GM12878 (cell line): Measurements from ENCODE around the gene RPS16. TPM values are rescaled to one million over a fixed set of nuclear protein-coding genes. Genes with fewer than 3 reads are reported as not detected.

Source experiments
- ATAC-seq: fragments of 200-7000 bp; cut with Tn5 transposase; 3 replicates; pipeline ENCODE4 v1.9.1; 2020; ENCODE audit warnings: mild to moderate bottlenecking, moderate library complexity
- BruUV-seq: library from RNA; stranded (reverse); fragments of 400-500 nt; replicated peaks from 2 replicates; lab custom pipeline; 2021; lab: Mats Ljungman, UMichigan
- CTCF ChIA-PET: fragments of 300-600 bp; sonication (Branson Sonifier 250); formaldehyde crosslinking; extraction: SDS; loops from one replicate; lab custom pipeline; 2021; ENCODE audit warnings: inconsistent platforms; lab: Yijun Ruan, JAX
- POLR2A ChIA-PET: fragments of 350-600 bp; formaldehyde crosslinking; extraction: SDS; loops from one replicate; lab custom pipeline; 2021; ENCODE audit warnings: inconsistent platforms; lab: Charles Lee
- RAD21 ChIA-PET: fragments of 300-600 bp; sonication (Branson Sonifier 250); formaldehyde crosslinking; loops from one replicate; lab custom pipeline; 2023; ENCODE audit warnings: antibody characterized with exemption; ENCODE audit not compliant: unreplicated experiment; lab: Charles Lee
- SMC1A ChIA-PET: fragments of 300-600 bp; sonication (Branson Sonifier 250); formaldehyde crosslinking; loops from one replicate; lab custom pipeline; 2023; ENCODE audit not compliant: unreplicated experiment, uncharacterized antibody; lab: Charles Lee
- DNase-seq: peaks from one replicate; pipeline ENCODE4 v3.0.0-alpha.2; 2011; ENCODE audit warnings: low read depth, low spot score
- FAIRE-seq: peaks from 3 replicates; lab custom pipeline; 2011; peaks lifted over from hg19 to GRCh38; lab: Jason Lieb, UNC
- H2AFZ ChIP-seq: 2 replicates; pipeline ENCODE4 v1.6.0; 2011; ENCODE audit warnings: low read depth, low read length, control low read depth; ENCODE audit not compliant: control insufficient read depth
- H3K27ac ChIP-seq: 2 replicates; pipeline ENCODE4 v1.5.1; 2011; ENCODE audit warnings: control low read depth; ENCODE audit not compliant: control insufficient read depth, insufficient read depth
- H3K27me3 ChIP-seq, 2 experiments: replicated peaks in 1 of 2; 2 replicates each; pipeline versions ENCODE4 v1.6.0 to v1.6.1; 2011; ENCODE audit warnings: low read length in 1 of 2; ENCODE audit not compliant: control insufficient read depth in 2 of 2, insufficient read depth in 2 of 2
- H3K36me3 ChIP-seq, 2 experiments: 2 replicates each; pipeline ENCODE4 v1.5.1; 2011; ENCODE audit warnings: low read length in 1 of 2; ENCODE audit not compliant: control insufficient read depth in 2 of 2, insufficient read depth in 2 of 2
- H3K4me1 ChIP-seq: 2 replicates; pipeline ENCODE4 v1.6.1; 2011; ENCODE audit warnings: mild to moderate bottlenecking, low read length, moderate library complexity, mixed read lengths; ENCODE audit not compliant: control insufficient read depth, insufficient read depth
- H3K4me2 ChIP-seq: 2 replicates; pipeline ENCODE4 v1.6.0; 2011; ENCODE audit warnings: control low read depth; ENCODE audit not compliant: control insufficient read depth, insufficient read depth
- H3K4me3 ChIP-seq: fragments of 200-600 bp; sonication (generic); 2 replicates; pipeline ENCODE4 v1.5.1; 2016
- H3K79me2 ChIP-seq: 2 replicates; pipeline ENCODE4 v1.6.0; 2011; ENCODE audit warnings: low read length; ENCODE audit not compliant: control insufficient read depth, insufficient read depth
- H3K9ac ChIP-seq: 2 replicates; pipeline ENCODE4 v1.8.0; 2011; ENCODE audit warnings: low read length, control low read depth, mixed read lengths; ENCODE audit not compliant: control insufficient read depth, insufficient read depth
- H3K9me3 ChIP-seq: replicated peaks from 3 replicates; pipeline ENCODE4 v1.5.1; 2011; ENCODE audit warnings: mild to moderate bottlenecking, low read length; ENCODE audit not compliant: control insufficient read depth, insufficient read depth
- H4K20me1 ChIP-seq: 2 replicates; pipeline ENCODE4 v1.6.0; 2011; ENCODE audit not compliant: control insufficient read depth, insufficient read depth
- CBX5 ChIP-seq: sonication (generic); IDR thresholded peaks from 2 replicates; pipeline ENCODE4 v1.6.1; 2016; ENCODE audit warnings: low read depth, moderate library complexity, mild to moderate bottlenecking, inconsistent platforms
- CREB1 ChIP-seq: IDR thresholded peaks from 2 replicates; pipeline ENCODE4 v1.6.1; 2012; ENCODE audit warnings: low read depth, mild to moderate bottlenecking, inconsistent platforms
- JUND ChIP-seq: IDR thresholded peaks from 2 replicates; pipeline ENCODE4 v1.6.1; 2012; ENCODE audit warnings: low read depth, mild to moderate bottlenecking, low read length, improper control_type of control experiment, moderate library complexity
- NFYB ChIP-seq: IDR thresholded peaks from 2 replicates; pipeline ENCODE4 v1.6.1; 2011; ENCODE audit warnings: low read depth, mild to moderate bottlenecking, low read length, improper control_type of control experiment, moderate library complexity; ENCODE audit not compliant: insufficient read depth
- SMARCA5 ChIP-seq: fragments of 450-650 bp; IDR thresholded peaks from 2 replicates; pipeline ENCODE4 v1.6.1; 2017; ENCODE audit warnings: mild to moderate bottlenecking
- SRF ChIP-seq, 2 experiments: IDR thresholded peaks; 2 replicates each; pipeline ENCODE4 v1.6.1; 2011; ENCODE audit warnings: low read depth in 2 of 2, low read length in 2 of 2, mild to moderate bottlenecking in 1 of 2, moderate library complexity in 1 of 2
- STAT1 ChIP-seq: fragments of 450-650 bp; conservative IDR thresholded peaks from 2 replicates; pipeline ENCODE4 v1.6.1; 2014; ENCODE audit warnings: antibody characterized with exemption, mild to moderate bottlenecking
- TARDBP ChIP-seq: IDR thresholded peaks from 2 replicates; pipeline ENCODE4 v1.6.1; 2016; ENCODE audit warnings: borderline replicate concordance
- YY1 ChIP-seq: IDR thresholded peaks from 2 replicates; pipeline ENCODE4 v1.6.1; 2011; ENCODE audit warnings: low read depth, mild to moderate bottlenecking, low read length
- WGBS: methylation state at CpG from one replicate; pipeline ENCODE4 v1.1.6; 2016; ENCODE audit warnings: low lambda C conversion rate; ENCODE audit not compliant: insufficient replicate concordance, insufficient coverage; ENCODE audit errors: missing lambda C conversion rate; 5-methylcytosine and 5-hydroxymethylcytosine counted together
- in situ Hi-C: fragments of 300-500 bp; cut with MboI; formaldehyde crosslinking; loops from 9 replicates; pipeline ENCODE4 v1.14.3; 2018; ENCODE audit warnings: mixed read lengths
- intact Hi-C: fragments of 100-400 bp; cut with micrococcal nuclease; formaldehyde crosslinking; loops from one replicate; pipeline ENCODE4 v1.14.2; 2022; ENCODE audit not compliant: unreplicated experiment
- polyA plus RNA-seq, 11 experiments: library from polyadenylated mRNA; depleted of rRNA in 4 of 11; unstranded in 6 of 11; stranded (reverse) in 5 of 11; fragments of >200 nt; fragmentation: Nextera tagmentation in 4 of 11; fragmentation: Illumina TruSeq in 1 of 11; extraction: Ambion mirVana in 4 of 11; extraction: Trizol in 1 of 11; gene quantifications; 1 replicate in 1 of 11; 2 replicates in 10 of 11; pipeline versions ENCODE4 v1.2.1 to v1.2.3, GENCODE V29; 2011 to 2016; ENCODE audit warnings: inconsistent platforms in 2 of 11, missing spikeins in 2 of 11, low read depth in 1 of 11
- total RNA-seq, 4 experiments: library from RNA; depleted of rRNA in 3 of 4; stranded (reverse); fragments of >200 nt in 3 of 4; fragmentation: Illumina TruSeq in 1 of 4; extraction: Trizol in 1 of 4; gene quantifications; 2 replicates each; pipeline versions ENCODE4 v1.2.1 to v1.2.3, GENCODE V29; 2013 to 2021
- TF ChIP-seq, protein P1 (sequence below): IDR thresholded peaks from 2 replicates; pipeline ENCODE4 v1.6.1; 2011; ENCODE audit warnings: low read depth, low read length, improper control_type of control experiment, borderline replicate concordance
- TF ChIP-seq, protein P2 (sequence below): IDR thresholded peaks from 2 replicates; pipeline ENCODE4 v1.6.1; 2012; ENCODE audit warnings: low read depth, low read length, improper control_type of control experiment
- TF ChIP-seq, protein P3 (sequence below): fragments of 450-650 bp; formaldehyde crosslinking; IDR thresholded peaks from 2 replicates; pipeline ENCODE4 v1.4.0; 2022; ENCODE audit warnings: mild to moderate bottlenecking, moderate library complexity

RPS16 gene
- total and polyA plus RNA-seq, 10 of the 15 experiments (the other 5 are each of a cell fraction or from before 2014, with no cell fraction given) = 148 to 4,810 (median 2,343) TPM

DNA sequence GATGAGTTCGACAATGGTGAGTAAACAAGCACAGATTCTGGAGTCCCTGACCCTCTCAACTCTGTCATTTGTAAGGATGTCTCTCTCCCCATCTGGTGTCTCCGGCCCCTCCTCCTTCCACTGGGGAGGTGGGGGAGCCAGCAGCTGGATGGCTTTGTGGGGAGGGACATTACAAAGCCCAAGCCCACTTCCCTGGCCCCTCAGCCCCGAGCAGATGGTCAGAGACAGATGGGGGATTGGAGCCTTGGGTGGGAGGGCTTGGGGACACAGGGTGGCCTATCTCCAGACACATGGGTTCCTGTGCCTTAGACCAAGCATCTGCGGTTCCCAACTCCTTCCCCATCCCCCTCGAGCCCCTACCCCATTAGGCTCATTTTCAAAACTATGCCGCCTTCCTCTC lies 47.4 kb upstream of the RPS16 start:
- ChIA-PET CTCF (interaction anchor here (1.1 kb wide), 1 partner anchor 51 kb away, joined by 3 read pairs; no protein-coding TSS in a partner anchor), SMC1A (no interaction called here), POLR2A (no interaction called here), RAD21 (no interaction called here)
- H2AFZ ChIP-seq = no peak overlapping the region
- H3K27me3 ChIP-seq = no peaks in the 10 kb centered on the region
- no peak overlapping the region for H3K9ac ChIP-seq
- H3K4me1 ChIP-seq = peaks cover 6% of the 10 kb centered on the region
- H4K20me1 ChIP-seq = no peaks in the 10 kb centered on the region
- no peak overlapping the region for H3K27ac ChIP-seq
- in situ Hi-C loops = no loop called here
- peaks cover 22% of the 10 kb centered on the region for H3K79me2 ChIP-seq
- no peak for DNase-seq
- 84% methylated on average over 5 of the region's 6 CpGs for WGBS
- H3K36me3 ChIP-seq = peaks cover 8 to 12% of the 10 kb centered on the region in 2 experiments; a peak in 3 of 4 replicates
- no peak for FAIRE-seq
- no peak overlapping the region for H3K4me3 ChIP-seq
- ATAC-seq = no peak
- H3K9me3 ChIP-seq = no peaks in the 10 kb centered on the region
- no peak for TF ChIP-seq SMARCA5
- H3K4me2 ChIP-seq = no peak overlapping the region
- no TSS peak for BruUV-seq
- intact Hi-C loops = no loop called here

DNA sequence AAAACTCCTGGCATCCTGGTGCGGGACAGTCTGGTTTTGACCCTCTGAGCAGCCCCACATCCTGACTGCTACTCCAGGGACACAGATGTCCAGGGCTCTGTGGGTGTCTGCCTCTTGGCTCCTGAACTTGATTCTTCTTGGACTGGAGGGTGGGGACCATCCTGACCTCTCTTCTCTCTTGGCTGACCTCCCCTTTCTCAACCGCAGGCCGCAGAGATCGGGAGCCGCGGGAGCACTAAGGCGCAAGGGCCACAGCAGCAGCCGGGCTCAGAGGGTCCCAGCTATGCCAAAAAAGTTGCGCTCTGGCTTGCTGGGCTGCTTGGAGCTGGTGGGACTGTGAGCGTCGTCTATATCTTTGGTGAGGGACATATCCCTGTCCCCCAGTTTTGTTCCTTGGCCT lies 45.9 kb upstream of the RPS16 start:
- Histone ChIP-seq H3K36me3 (peaks cover 5 to 10% of the 10 kb centered on the region in 2 experiments; a peak in 3 of 4 replicates), H3K27ac (peak overlapping the region; percentile 91; the same call in 1 of the 2 replicates), H3K4me2 (peak overlapping the region; percentile 93), H3K79me2 (peaks cover 22% of the 10 kb centered on the region), H3K9me3 (no peaks in the 10 kb centered on the region), H3K27me3 (no peaks in the 10 kb centered on the region), H2AFZ (no peak overlapping the region), H4K20me1 (no peaks in the 10 kb centered on the region), H3K4me1 (peaks cover 6% of the 10 kb centered on the region), H3K4me3 (peak overlapping the region; percentile 87), H3K9ac (peak overlapping the region; percentile 96)
- DNase-seq (no peak), ATAC-seq (no peak), FAIRE-seq (no peak)
- CTCF ChIA-PET = interaction anchor here (0.6 to 1.0 kb wide), 2 partner anchors 46 to 51 kb away, joined by 3 read pairs; partner anchors contain the start of gene RPS16
- 92% methylated on average over 10 of the region's 11 CpGs for WGBS
- RAD21 ChIA-PET = no interaction called here
- TF ChIP-seq TARDBP = no peak
- no peak for TF ChIP-seq NFYB
- TF ChIP-seq STAT1 = no peak
- no peak for TF ChIP-seq YY1
- no peak for TF ChIP-seq JUND
- no peak for TF ChIP-seq CBX5
- TF ChIP-seq, protein P1, sequence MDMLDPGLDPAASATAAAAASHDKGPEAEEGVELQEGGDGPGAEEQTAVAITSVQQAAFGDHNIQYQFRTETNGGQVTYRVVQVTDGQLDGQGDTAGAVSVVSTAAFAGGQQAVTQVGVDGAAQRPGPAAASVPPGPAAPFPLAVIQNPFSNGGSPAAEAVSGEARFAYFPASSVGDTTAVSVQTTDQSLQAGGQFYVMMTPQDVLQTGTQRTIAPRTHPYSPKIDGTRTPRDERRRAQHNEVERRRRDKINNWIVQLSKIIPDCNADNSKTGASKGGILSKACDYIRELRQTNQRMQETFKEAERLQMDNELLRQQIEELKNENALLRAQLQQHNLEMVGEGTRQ = no peak
- TF ChIP-seq, protein P2, sequence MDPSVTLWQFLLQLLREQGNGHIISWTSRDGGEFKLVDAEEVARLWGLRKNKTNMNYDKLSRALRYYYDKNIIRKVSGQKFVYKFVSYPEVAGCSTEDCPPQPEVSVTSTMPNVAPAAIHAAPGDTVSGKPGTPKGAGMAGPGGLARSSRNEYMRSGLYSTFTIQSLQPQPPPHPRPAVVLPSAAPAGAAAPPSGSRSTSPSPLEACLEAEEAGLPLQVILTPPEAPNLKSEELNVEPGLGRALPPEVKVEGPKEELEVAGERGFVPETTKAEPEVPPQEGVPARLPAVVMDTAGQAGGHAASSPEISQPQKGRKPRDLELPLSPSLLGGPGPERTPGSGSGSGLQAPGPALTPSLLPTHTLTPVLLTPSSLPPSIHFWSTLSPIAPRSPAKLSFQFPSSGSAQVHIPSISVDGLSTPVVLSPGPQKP = no peak
- TF ChIP-seq, protein P3, sequence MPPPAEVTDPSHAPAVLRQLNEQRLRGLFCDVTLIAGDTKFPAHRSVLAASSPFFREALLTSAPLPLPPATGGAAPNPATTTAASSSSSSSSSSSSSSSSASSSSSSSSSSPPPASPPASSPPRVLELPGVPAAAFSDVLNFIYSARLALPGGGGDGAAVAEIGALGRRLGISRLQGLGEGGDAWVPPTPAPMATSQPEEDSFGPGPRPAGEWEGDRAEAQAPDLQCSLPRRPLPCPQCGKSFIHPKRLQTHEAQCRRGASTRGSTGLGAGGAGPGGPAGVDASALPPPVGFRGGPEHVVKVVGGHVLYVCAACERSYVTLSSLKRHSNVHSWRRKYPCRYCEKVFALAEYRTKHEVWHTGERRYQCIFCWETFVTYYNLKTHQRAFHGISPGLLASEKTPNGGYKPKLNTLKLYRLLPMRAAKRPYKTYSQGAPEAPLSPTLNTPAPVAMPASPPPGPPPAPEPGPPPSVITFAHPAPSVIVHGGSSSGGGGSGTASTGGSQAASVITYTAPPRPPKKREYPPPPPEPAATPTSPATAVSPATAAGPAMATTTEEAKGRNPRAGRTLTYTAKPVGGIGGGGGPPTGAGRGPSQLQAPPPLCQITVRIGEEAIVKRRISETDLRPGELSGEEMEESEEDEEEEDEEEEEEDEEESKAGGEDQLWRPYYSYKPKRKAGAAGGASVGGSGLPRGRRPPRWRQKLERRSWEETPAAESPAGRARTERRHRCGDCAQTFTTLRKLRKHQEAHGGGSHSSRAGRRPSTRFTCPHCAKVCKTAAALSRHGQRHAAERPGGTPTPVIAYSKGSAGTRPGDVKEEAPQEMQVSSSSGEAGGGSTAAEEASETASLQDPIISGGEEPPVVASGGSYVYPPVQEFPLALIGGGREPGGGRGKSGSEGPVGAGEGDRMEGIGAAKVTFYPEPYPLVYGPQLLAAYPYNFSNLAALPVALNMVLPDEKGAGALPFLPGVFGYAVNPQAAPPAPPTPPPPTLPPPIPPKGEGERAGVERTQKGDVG (CRISPR knock-in tag) = no peak
- no peak for TF ChIP-seq SRF (IDR thresholded peaks at IDR 0.05; ENCODE audit: low read depth in 2 of 2, low read length in 2 of 2)
- TF ChIP-seq CREB1 = no peak
- POLR2A ChIA-PET = no interaction called here
- intact Hi-C loops (no loop called here), in situ Hi-C loops (no loop called here)
- SMC1A ChIA-PET = no interaction called here
- BruUV-seq = no TSS peak
